ENCODE results near the gene RNF112. TPM values are rescaled to one million over a fixed set of nuclear protein-coding genes. Genes with fewer than 3 reads are reported as not detected.

Gene RNF112
- total RNA-seq, 2 experiments from 2014 or later: 1.4 to 1.5 TPM

DNA sequence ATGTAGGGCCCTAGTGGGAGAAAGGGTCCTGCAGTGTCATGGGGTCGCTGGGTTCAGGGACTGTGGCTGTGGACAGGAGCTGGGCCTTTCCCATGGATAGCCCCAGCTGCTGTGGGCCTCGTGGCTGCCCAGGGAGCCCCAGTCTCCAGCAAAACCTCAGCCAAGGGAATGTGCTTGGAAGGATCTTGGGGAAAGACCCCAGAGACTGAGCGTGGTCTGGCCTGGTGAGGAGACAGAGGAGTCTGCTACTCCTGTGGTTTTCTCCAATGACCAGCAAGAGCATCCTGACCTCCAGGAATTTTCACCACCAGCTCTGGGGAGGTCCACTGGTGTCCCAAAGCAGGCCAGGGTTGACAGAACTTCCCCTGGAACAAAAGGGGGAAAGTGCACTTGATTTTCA is 42.3 kb downstream of the RNF112 start:
- ChIA-PET CTCF (no interaction called here), POLR2A (no interaction called here)
- no peak for ATAC-seq (ENCODE audit: poor library complexity)
- no peak for TF ChIP-seq CTCF (IDR thresholded peaks at IDR 0.05)
- Mint-ChIP-seq H3K4me1 (ENCODE audit: low read depth) (peaks cover 20% of the 10 kb centered on the region), H3K9me3 (no peaks in the 10 kb centered on the region), H3K4me3 (no peak overlapping the region), H3K36me3 (ENCODE audit: low read depth) (no peaks in the 10 kb centered on the region), H3K27ac (no peak overlapping the region), H3K27me3 (peaks cover 17% of the 10 kb centered on the region)
- Histone ChIP-seq H3K36me3 (ENCODE audit: insufficient read depth, low read length) (no peaks in the 10 kb centered on the region), H3K4me1 (ENCODE audit: insufficient read depth, low read length) (peaks cover 2% of the 10 kb centered on the region), H3K27me3 (ENCODE audit: control insufficient read depth in 1 of 2, insufficient read depth in 2 of 2, low read length in 2 of 2) (no peaks in the 10 kb centered on the region), H3K4me3 (ENCODE audit: low read length) (no peak overlapping the region), H3K9me3 (ENCODE audit: control insufficient read depth in 1 of 2, insufficient read depth in 1 of 2, low read length in 2 of 2) (no peaks in the 10 kb centered on the region), H3K27ac (ENCODE audit: low read depth in 1 of 2, low read length in 2 of 2) (no peak overlapping the region)
- DNase-seq: no peak
- intact Hi-C loops (cut with DNase I, micrococcal nuclease): no loop called here

- no peak overlapping the region for H3K27ac Mint-ChIP-seq
- ATAC-seq (ENCODE audit: poor library complexity) (no peak), DNase-seq (no peak)
- Histone ChIP-seq H3K4me1 (ENCODE audit: insufficient read depth, low read length) (peaks cover 2% of the 10 kb centered on the region), H3K9me3 (ENCODE audit: control insufficient read depth in 1 of 2, insufficient read depth in 1 of 2, low read length in 2 of 2) (no peaks in the 10 kb centered on the region), H3K27me3 (ENCODE audit: control insufficient read depth in 1 of 2, insufficient read depth in 2 of 2, low read length in 2 of 2) (no peaks in the 10 kb centered on the region), H3K27ac (ENCODE audit: low read depth in 1 of 2, low read length in 2 of 2) (no peak overlapping the region), H3K4me3 (ENCODE audit: low read length) (no peak overlapping the region), H3K36me3 (ENCODE audit: insufficient read depth, low read length) (no peaks in the 10 kb centered on the region)
- peaks cover 14% of the 10 kb centered on the region for H3K27me3 Mint-ChIP-seq
- ChIA-PET POLR2A (no interaction called here), CTCF (no interaction called here)
- TF ChIP-seq CTCF (IDR thresholded peaks at IDR 0.05): no peak
- H3K4me3 Mint-ChIP-seq: no peak overlapping the region
- intact Hi-C loops (cut with DNase I, micrococcal nuclease): no loop called here
- H3K4me1 Mint-ChIP-seq (ENCODE audit: low read depth): peaks cover 23% of the 10 kb centered on the region
- H3K36me3 Mint-ChIP-seq (ENCODE audit: low read depth): no peaks in the 10 kb centered on the region
- no peaks in the 10 kb centered on the region for H3K9me3 Mint-ChIP-seq
Measured at GRCh38 chr17:19454074-19454473, 43.0 kb downstream of the RNF112 start.

DNA sequence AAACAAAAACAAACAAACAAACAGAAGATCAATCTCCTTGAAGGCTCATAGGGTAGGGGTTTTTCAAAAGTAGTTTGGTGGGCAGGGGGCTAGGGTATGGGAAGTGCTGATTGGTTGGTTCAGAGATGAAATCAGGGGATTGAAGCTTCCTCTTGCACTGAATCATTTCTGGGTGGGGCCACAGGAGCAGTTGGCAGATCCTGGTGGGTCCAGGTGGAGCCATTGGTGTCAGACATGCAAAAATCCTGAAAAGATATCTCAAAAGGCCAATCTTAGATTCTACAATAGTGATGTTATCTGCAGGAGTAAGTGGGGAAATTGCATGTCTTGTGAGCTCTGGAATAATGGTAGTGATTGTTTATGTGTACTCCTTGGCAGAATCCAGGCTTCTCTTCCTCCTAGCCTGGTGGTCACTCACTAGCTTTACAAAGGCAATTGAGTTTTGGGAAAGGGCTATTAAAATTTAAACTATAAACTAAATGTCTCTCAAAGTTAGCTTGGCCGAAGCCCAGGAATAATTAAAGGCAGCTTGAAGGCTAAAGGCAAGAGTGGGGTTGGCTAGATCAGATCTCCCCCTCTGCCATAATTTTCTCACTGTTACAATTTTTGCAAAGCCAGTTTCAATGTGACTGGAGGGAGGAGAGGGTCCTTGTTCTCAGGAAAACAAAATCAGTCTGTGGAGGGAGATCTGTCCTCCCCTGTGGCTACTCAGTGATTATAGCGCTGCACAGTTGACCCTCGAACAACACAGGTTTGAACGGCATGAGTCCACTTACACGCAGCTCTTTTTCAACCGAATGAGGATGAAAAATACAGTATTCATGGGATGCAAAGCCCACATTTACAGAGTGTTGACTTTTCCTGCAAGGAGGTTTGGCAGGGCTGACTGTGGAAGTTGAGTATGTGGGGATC is 45.2 kb downstream of the RNF112 start:
- no peak overlapping the region for H3K4me3 Mint-ChIP-seq
- ChIA-PET CTCF (interaction anchor here (1.0 kb wide), 1 partner anchor 9 kb away, joined by 4 read pairs; no protein-coding TSS in a partner anchor), POLR2A (interaction anchor here (0.8 to 1.2 kb wide), 2 partner anchors 10 to 118 kb away, joined by 3 read pairs; no protein-coding TSS in a partner anchor)
- no peak for TF ChIP-seq CTCF (IDR thresholded peaks at IDR 0.05)
- H3K27me3 Mint-ChIP-seq: peaks cover 5% of the 10 kb centered on the region
- intact Hi-C loops (cut with DNase I, micrococcal nuclease): no loop called here
- ATAC-seq (ENCODE audit: poor library complexity) (no peak), DNase-seq (no peak)
- H3K27me3 ChIP-seq (ENCODE audit: control insufficient read depth in 1 of 2, insufficient read depth in 2 of 2, low read length in 2 of 2): no peaks in the 10 kb centered on the region
- no peak overlapping the region for H3K27ac Mint-ChIP-seq
- H3K4me1 ChIP-seq (ENCODE audit: insufficient read depth, low read length): peaks cover 9% of the 10 kb centered on the region
- H3K9me3 ChIP-seq (ENCODE audit: control insufficient read depth in 1 of 2, insufficient read depth in 1 of 2, low read length in 2 of 2): no peaks in the 10 kb centered on the region
- H3K9me3 Mint-ChIP-seq: no peaks in the 10 kb centered on the region
- H3K27ac ChIP-seq (ENCODE audit: low read depth in 1 of 2, low read length in 2 of 2): no peak overlapping the region
- no peak overlapping the region for H3K4me3 ChIP-seq (ENCODE audit: low read length)
- H3K36me3 Mint-ChIP-seq (ENCODE audit: low read depth): no peaks in the 10 kb centered on the region
- no peaks in the 10 kb centered on the region for H3K36me3 ChIP-seq (ENCODE audit: insufficient read depth, low read length)
- H3K4me1 Mint-ChIP-seq (ENCODE audit: low read depth): peaks cover 26% of the 10 kb centered on the region
